ENCODE data around the gene SCAF11. TPM values are rescaled to one million over a fixed set of nuclear protein-coding genes. Genes with fewer than 3 reads are reported as not detected.
A peak's percentile ranks its signal among the peaks of the same experiment; 100 is the strongest.

SCAF11 gene
- polyA plus RNA-seq, 6 donors from 2014 or later = 68.4 to 152 (median 120) TPM

GRCh38 chr12:45991284-45992249 lies 1.2 kb upstream of the SCAF11 start:
- peak; percentile 57 for DNase-seq
- Mint-ChIP-seq H3K27ac (peak overlapping the region; percentile 98 to 100 (median 100)), H3K4me3 (peak overlapping the region; percentile 91 to 100 (median 98)), H3K36me3 (peaks cover under 1 to 3% of the 10 kb centered on the region in 2 donors), H3K27me3 (no peaks in the 10 kb centered on the region), H3K4me1 (peaks cover 30 to 45% (median 37%) of the 10 kb centered on the region in 3 donors), H3K9me3 (peaks cover 0 to under 1% (median 0%) of the 10 kb centered on the region in 7 donors)
- ATAC-seq (ENCODE audit: low read depth in 2 of 2) = peak; percentile 6 to 14

GRCh38 chr12:45989721-45990467 lies 480 bp downstream of the SCAF11 start:
- peaks cover 45 to 62% (median 53%) of the 10 kb centered on the region in 3 donors for H3K4me1 Mint-ChIP-seq
- peak overlapping the region; percentile 98 to 100 (median 100) for H3K27ac Mint-ChIP-seq
- peak; percentile 59 for DNase-seq
- ATAC-seq (ENCODE audit: low read depth in 2 of 2) = peak; percentile 13 to 22
- H3K27me3 Mint-ChIP-seq = no peaks in the 10 kb centered on the region
- H3K9me3 Mint-ChIP-seq = peaks cover 0 to 6% (median 0%) of the 10 kb centered on the region in 7 donors
- H3K4me3 Mint-ChIP-seq = peak overlapping the region; percentile 91 to 100 (median 98)
- peaks cover 13 to 20% of the 10 kb centered on the region in 2 donors for H3K36me3 Mint-ChIP-seq

- peak overlapping the region; percentile 91 to 100 (median 98) for H3K4me3 Mint-ChIP-seq
- H3K27ac Mint-ChIP-seq = peak overlapping the region; percentile 95 to 100 (median 100)
- no peak for ATAC-seq (ENCODE audit: low read depth in 2 of 2)
- H3K9me3 Mint-ChIP-seq = peaks cover 0 to 6% (median 0%) of the 10 kb centered on the region in 7 donors
- no peaks in the 10 kb centered on the region for H3K27me3 Mint-ChIP-seq
- H3K4me1 Mint-ChIP-seq = peaks cover 49 to 68% (median 59%) of the 10 kb centered on the region in 3 donors
- peaks cover 13 to 21% of the 10 kb centered on the region in 2 donors for H3K36me3 Mint-ChIP-seq
- DNase-seq = no peak
Observed at GRCh38 chr12:45989287-45989686, 1.1 kb downstream of the SCAF11 start.

- ATAC-seq (ENCODE audit: low read depth in 2 of 2) (no peak), DNase-seq (no peak)
- no peaks in the 10 kb centered on the region for H3K27me3 Mint-ChIP-seq
- peak overlapping the region in 7 of 8 donors; percentile 59 to 99 (median 91) for H3K4me3 Mint-ChIP-seq
- H3K36me3 Mint-ChIP-seq = peaks cover 13 to 21% of the 10 kb centered on the region in 2 donors
- H3K9me3 Mint-ChIP-seq = peaks cover 0 to 6% (median 0%) of the 10 kb centered on the region in 7 donors
- peak overlapping the region in 3 of 6 donors; percentile 61 to 99 (median 97) for H3K27ac Mint-ChIP-seq
- peaks cover 57 to 77% (median 70%) of the 10 kb centered on the region in 3 donors for H3K4me1 Mint-ChIP-seq
Observed at GRCh38 chr12:45988264-45988663, 2.1 kb downstream of the SCAF11 start.

GRCh38 chr12:45987340-45987727 lies 3.0 kb downstream of the SCAF11 start:
- Mint-ChIP-seq H3K27me3 (no peaks in the 10 kb centered on the region), H3K36me3 (peaks cover 17 to 21% of the 10 kb centered on the region in 2 donors), H3K9me3 (peaks cover 0 to 6% (median 0%) of the 10 kb centered on the region in 7 donors), H3K4me1 (peaks cover 65 to 85% (median 79%) of the 10 kb centered on the region in 3 donors), H3K4me3 (peak overlapping the region; percentile 58 to 98 (median 78)), H3K27ac (peak overlapping the region; percentile 96 to 99 (median 98))
- DNase-seq (no peak), ATAC-seq (ENCODE audit: low read depth in 2 of 2) (no peak)

- Mint-ChIP-seq H3K36me3 (peaks cover 17 to 21% of the 10 kb centered on the region in 2 donors), H3K4me3 (peak overlapping the region; percentile 71 to 98 (median 83)), H3K4me1 (peaks cover 61 to 84% (median 79%) of the 10 kb centered on the region in 3 donors), H3K27ac (peak overlapping the region; percentile 96 to 99 (median 98)), H3K27me3 (no peaks in the 10 kb centered on the region), H3K9me3 (peaks cover 0 to 6% (median 0%) of the 10 kb centered on the region in 7 donors)
- DNase-seq = peak; percentile 74
- peak; percentile 12 to 15 for ATAC-seq (ENCODE audit: low read depth in 2 of 2)
Observed at GRCh38 chr12:45986641-45987339, 3.6 kb downstream of the SCAF11 start.

- DNase-seq = no peak
- peaks cover 0 to 3% (median 0%) of the 10 kb centered on the region in 7 donors for H3K9me3 Mint-ChIP-seq
- H3K4me3 Mint-ChIP-seq = peak overlapping the region in 1 of 8 donors; percentile 16
- peaks cover 74 to 97% (median 92%) of the 10 kb centered on the region in 3 donors for H3K4me1 Mint-ChIP-seq
- peak overlapping the region in 2 of 6 donors; percentile 49 to 69 for H3K27ac Mint-ChIP-seq
- no peaks in the 10 kb centered on the region for H3K27me3 Mint-ChIP-seq
- no peak for ATAC-seq (ENCODE audit: low read depth in 2 of 2)
- H3K36me3 Mint-ChIP-seq = peaks cover 14 to 22% of the 10 kb centered on the region in 2 donors
Observed at GRCh38 chr12:45981075-45981837, 9.1 kb downstream of the SCAF11 start.

- H3K9me3 Mint-ChIP-seq = peaks cover 0 to 2% (median 0%) of the 10 kb centered on the region in 7 donors
- no peak for ATAC-seq (ENCODE audit: low read depth in 2 of 2)
- H3K27ac Mint-ChIP-seq = peak overlapping the region in 1 of 6 donors; percentile 60
- H3K27me3 Mint-ChIP-seq = no peaks in the 10 kb centered on the region
- DNase-seq = no peak
- H3K36me3 Mint-ChIP-seq = peaks cover 8 to 18% of the 10 kb centered on the region in 2 donors
- peaks cover 73 to 97% (median 92%) of the 10 kb centered on the region in 3 donors for H3K4me1 Mint-ChIP-seq
- peak overlapping the region in 1 of 8 donors; percentile 26 for H3K4me3 Mint-ChIP-seq
Observed at GRCh38 chr12:45980540-45980939, 9.8 kb downstream of the SCAF11 start.

- H3K27ac Mint-ChIP-seq = peak overlapping the region in 3 of 6 donors; percentile 51 to 57 (median 53)
- H3K27me3 Mint-ChIP-seq = no peaks in the 10 kb centered on the region
- peaks cover 74 to 94% (median 85%) of the 10 kb centered on the region in 3 donors for H3K4me1 Mint-ChIP-seq
- no peak for ATAC-seq (ENCODE audit: low read depth in 2 of 2)
- H3K4me3 Mint-ChIP-seq = peak overlapping the region in 1 of 8 donors; percentile 18
- no peak for DNase-seq
- H3K9me3 Mint-ChIP-seq = peaks cover 0 to under 1% (median 0%) of the 10 kb centered on the region in 7 donors
- H3K36me3 Mint-ChIP-seq = peaks cover 7 to 14% of the 10 kb centered on the region in 2 donors
Observed at GRCh38 chr12:45978108-45978507, 12.3 kb downstream of the SCAF11 start.

GRCh38 chr12:45977620-45978019 lies 12.8 kb downstream of the SCAF11 start:
- Mint-ChIP-seq H3K4me3 (peak overlapping the region in 1 of 8 donors; percentile 3), H3K27ac (peak overlapping the region in 2 of 6 donors; percentile 53 to 57), H3K27me3 (no peaks in the 10 kb centered on the region)

GRCh38 chr12:45975506-45975905 lies 14.9 kb downstream of the SCAF11 start:
- H3K27me3 Mint-ChIP-seq = no peaks in the 10 kb centered on the region
- H3K4me1 Mint-ChIP-seq = peaks cover 76 to 88% (median 88%) of the 10 kb centered on the region in 3 donors
- peaks cover 9 to 14% of the 10 kb centered on the region in 2 donors for H3K36me3 Mint-ChIP-seq
- peaks cover 0 to 4% (median 0%) of the 10 kb centered on the region in 7 donors for H3K9me3 Mint-ChIP-seq
- H3K4me3 Mint-ChIP-seq = no peak overlapping the region
- H3K27ac Mint-ChIP-seq = peak overlapping the region in 4 of 6 donors; percentile 15 to 88 (median 35)
- ATAC-seq (ENCODE audit: low read depth in 2 of 2) (no peak), DNase-seq (no peak)

More at GRCh38 chr12:45977620-45978019, 12.8 kb downstream of the SCAF11 start:
- peaks cover 0 to 4% (median 0%) of the 10 kb centered on the region in 7 donors for H3K9me3 Mint-ChIP-seq
- ATAC-seq (ENCODE audit: low read depth in 2 of 2) (no peak), DNase-seq (no peak)
- peaks cover 74 to 94% (median 83%) of the 10 kb centered on the region in 3 donors for H3K4me1 Mint-ChIP-seq
- peaks cover 4 to 14% of the 10 kb centered on the region in 2 donors for H3K36me3 Mint-ChIP-seq
